WTC11 (cell line): Measurements from ENCODE around the gene NANOGP8. TPM values are rescaled to one million over a fixed set of nuclear protein-coding genes. Genes with fewer than 3 reads are reported as not detected.

Source experiments
- ATAC-seq: fragments of 200-7000 bp; cut with Tn5 transposase; 2 replicates; pipeline ENCODE4 v1.10.0; 2021; ENCODE audit warnings: mild to moderate bottlenecking, moderate library complexity
- CTCF ChIA-PET: fragments of 300-600 bp; sonication (Branson Sonifier 250); formaldehyde crosslinking; loops from one replicate; lab custom pipeline; 2021; ENCODE audit warnings: antibody characterized with exemption; lab: Charles Lee
- POLR2A ChIA-PET: fragments of 350-600 bp; sonication (Branson Sonifier 250); formaldehyde crosslinking; loops from one replicate; lab custom pipeline; 2021; ENCODE audit warnings: antibody characterized with exemption; lab: Charles Lee
- DNase-seq: peaks from one replicate; pipeline ENCODE4 v3.0.0; 2021; ENCODE audit warnings: low spot score
- H3K27ac Mint-ChIP-seq: 2 replicates; pipeline ENCODE4 v1.8.0; 2021; ENCODE audit warnings: mixed read lengths
- H3K27me3 Mint-ChIP-seq: 2 replicates; pipeline ENCODE4 v1.8.0; 2021; ENCODE audit warnings: low read depth, mild to moderate bottlenecking, moderate library complexity, mixed read lengths
- H3K36me3 Mint-ChIP-seq: 2 replicates; pipeline ENCODE4 v1.8.0; 2021; ENCODE audit warnings: mixed read lengths
- H3K4me1 Mint-ChIP-seq: 2 replicates; pipeline ENCODE4 v1.8.0; 2022; ENCODE audit warnings: mixed read lengths
- H3K4me3 Mint-ChIP-seq: 2 replicates; pipeline ENCODE4 v1.8.0; 2021; ENCODE audit warnings: mild to moderate bottlenecking, moderate library complexity, mixed read lengths
- H3K9me3 Mint-ChIP-seq: 2 replicates; pipeline ENCODE4 v1.8.0; 2021; ENCODE audit warnings: mixed read lengths
- CBFB ChIP-seq: sonication (generic); formaldehyde crosslinking; IDR thresholded peaks from 2 replicates; pipeline ENCODE4 v1.8.1; 2022; ENCODE audit warnings: mild to moderate bottlenecking, low read depth, missing genetic modification reagents
- ERG ChIP-seq: fragments of 250-450 bp; sonication (Bioruptor Pico); IDR thresholded peaks from 2 replicates; pipeline ENCODE4 v1.8.0; 2021; ENCODE audit warnings: mild to moderate bottlenecking
- ESRRA ChIP-seq: sonication (generic); formaldehyde crosslinking; IDR thresholded peaks from 2 replicates; pipeline ENCODE4 v1.8.1; 2022; ENCODE audit warnings: mild to moderate bottlenecking, missing genetic modification reagents, borderline replicate concordance
- HMGXB4 ChIP-seq: sonication (generic); formaldehyde crosslinking; IDR thresholded peaks from 2 replicates; pipeline ENCODE4 v1.8.1; 2023; ENCODE audit warnings: mild to moderate bottlenecking, moderate library complexity, missing genetic modification reagents
- IRF1 ChIP-seq: sonication (generic); formaldehyde crosslinking; IDR thresholded peaks from 2 replicates; pipeline ENCODE4 v1.8.0; 2023; ENCODE audit warnings: missing genetic modification reagents
- MAX ChIP-seq: sonication (generic); formaldehyde crosslinking; IDR thresholded peaks from 2 replicates; pipeline ENCODE4 v1.8.0; 2022; ENCODE audit warnings: mild to moderate bottlenecking, missing genetic modification reagents
- NR3C1 ChIP-seq: sonication (generic); formaldehyde crosslinking; conservative IDR thresholded peaks from 2 replicates; pipeline ENCODE4 v1.8.1; 2023; ENCODE audit warnings: low read depth, mild to moderate bottlenecking, missing genetic modification reagents
- PRDM15 ChIP-seq: sonication (generic); formaldehyde crosslinking; IDR thresholded peaks from 2 replicates; pipeline ENCODE4 v1.8.0; 2022; ENCODE audit warnings: missing genetic modification reagents
- PREB ChIP-seq: sonication (generic); formaldehyde crosslinking; IDR thresholded peaks from 2 replicates; pipeline ENCODE4 v1.8.1; 2022; ENCODE audit warnings: mild to moderate bottlenecking, missing genetic modification reagents, moderate library complexity, borderline replicate concordance
- SMAD3 ChIP-seq: sonication (generic); formaldehyde crosslinking; IDR thresholded peaks from 2 replicates; pipeline ENCODE4 v1.8.0; 2022; ENCODE audit warnings: missing genetic modification reagents, mild to moderate bottlenecking, borderline replicate concordance
- TEAD1 ChIP-seq: sonication (generic); formaldehyde crosslinking; IDR thresholded peaks from 2 replicates; pipeline ENCODE4 v1.8.0; 2022; ENCODE audit warnings: mild to moderate bottlenecking, missing genetic modification reagents
- USF1 ChIP-seq: sonication (generic); formaldehyde crosslinking; IDR thresholded peaks from 2 replicates; pipeline ENCODE4 v1.8.0; 2022; ENCODE audit warnings: mild to moderate bottlenecking, missing genetic modification reagents
- USF2 ChIP-seq: sonication (generic); formaldehyde crosslinking; IDR thresholded peaks from 2 replicates; pipeline ENCODE4 v1.8.1; 2023; ENCODE audit warnings: mild to moderate bottlenecking, missing genetic modification reagents, moderate library complexity
- ZNF232 ChIP-seq: sonication (generic); formaldehyde crosslinking; IDR thresholded peaks from 2 replicates; pipeline ENCODE4 v1.8.0; 2022; ENCODE audit warnings: mild to moderate bottlenecking, missing genetic modification reagents
- ZNF281 ChIP-seq: sonication (generic); formaldehyde crosslinking; IDR thresholded peaks from 2 replicates; pipeline ENCODE4 v1.8.0; 2023; ENCODE audit warnings: mild to moderate bottlenecking, missing genetic modification reagents
- ZNF532 ChIP-seq: fragments of 250-450 bp; sonication (Bioruptor Pico); IDR thresholded peaks from 2 replicates; pipeline ENCODE4 v1.9.0; 2021; ENCODE audit warnings: mild to moderate bottlenecking, borderline replicate concordance
- total RNA-seq: library from RNA; stranded (reverse); gene quantifications from 3 replicates; pipeline ENCODE4 v1.2.3, GENCODE V29; 2021

The NANOGP8 gene
- total RNA-seq, 1 experiment from 2014 or later, result 2.1 TPM

GRCh38 chr15:35107122-35107521, 22.0 kb upstream of the NANOGP8 start (continued):
- TF ChIP-seq ERG (CRISPR knock-in tag) (no peak), ZNF532 (CRISPR knock-in tag) (no peak), USF1 (CRISPR knock-in tag) (no peak), CBFB (CRISPR knock-in tag) (no peak), MAX (CRISPR knock-in tag) (no peak), SMAD3 (no peak)

GRCh38 chr15:35104526-35105147, 19.5 kb upstream of the NANOGP8 start:
- no peaks in the 10 kb centered on the region for H3K27me3 Mint-ChIP-seq
- peaks cover 3% of the 10 kb centered on the region; the same call in 1 of the 2 replicates for H3K4me1 Mint-ChIP-seq
- no peak for DNase-seq
- H3K27ac Mint-ChIP-seq, result no peak overlapping the region
- H3K4me3 Mint-ChIP-seq, result no peak overlapping the region
- H3K9me3 Mint-ChIP-seq, result no peaks in the 10 kb centered on the region
- H3K36me3 Mint-ChIP-seq, result no peaks in the 10 kb centered on the region
- ATAC-seq, result no peak
- CTCF ChIA-PET, result interaction anchor here (0.6 to 0.7 kb wide), 2 partner anchors 26 to 78 kb away, joined by 3 read pairs; no protein-coding TSS in a partner anchor
- POLR2A ChIA-PET, result no interaction called here
- no peak for TF ChIP-seq PRDM15 (CRISPR knock-in tag)
- no peak for TF ChIP-seq TEAD1 (CRISPR knock-in tag)
- TF ChIP-seq IRF1, result no peak
- TF ChIP-seq CBFB (CRISPR knock-in tag), result no peak
- TF ChIP-seq PREB (CRISPR knock-in tag), result no peak
- TF ChIP-seq USF2 (CRISPR knock-in tag), result no peak
- no peak for TF ChIP-seq HMGXB4 (CRISPR knock-in tag)
- TF ChIP-seq NR3C1, result no peak
- no peak for TF ChIP-seq ESRRA
- no peak for TF ChIP-seq ZNF232 (CRISPR knock-in tag)
- no peak for TF ChIP-seq ZNF281 (CRISPR knock-in tag)
